Measurements from ENCODE around the gene EFCAB13.
"Not testable (repeated sequence)": the region's sequence is repeated elsewhere in the genome, so short reads cannot be mapped to it uniquely, and the experiment has no call there.

Gene EFCAB13

DNA sequence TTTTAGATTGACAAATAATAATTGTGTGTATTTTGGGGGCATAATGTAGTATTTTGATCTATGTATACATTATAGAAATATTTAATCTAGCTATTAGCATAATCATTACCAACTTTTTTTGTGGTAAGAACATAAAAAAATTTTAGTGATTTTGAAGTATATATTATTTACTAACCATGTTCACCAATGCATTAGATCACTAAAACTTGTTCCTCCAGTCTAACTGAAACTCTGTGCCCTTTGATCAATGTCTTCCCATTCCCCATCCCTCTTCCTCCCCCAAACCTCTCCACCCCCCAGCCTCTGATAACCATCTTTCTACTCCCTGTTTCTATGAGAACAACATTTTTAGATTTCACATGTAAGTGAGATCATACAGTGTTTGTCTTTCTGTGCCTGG lies 8.5 kb downstream of the EFCAB13 start:
- DNase-seq (ENCODE audit: low spot score) = no peak

DNA sequence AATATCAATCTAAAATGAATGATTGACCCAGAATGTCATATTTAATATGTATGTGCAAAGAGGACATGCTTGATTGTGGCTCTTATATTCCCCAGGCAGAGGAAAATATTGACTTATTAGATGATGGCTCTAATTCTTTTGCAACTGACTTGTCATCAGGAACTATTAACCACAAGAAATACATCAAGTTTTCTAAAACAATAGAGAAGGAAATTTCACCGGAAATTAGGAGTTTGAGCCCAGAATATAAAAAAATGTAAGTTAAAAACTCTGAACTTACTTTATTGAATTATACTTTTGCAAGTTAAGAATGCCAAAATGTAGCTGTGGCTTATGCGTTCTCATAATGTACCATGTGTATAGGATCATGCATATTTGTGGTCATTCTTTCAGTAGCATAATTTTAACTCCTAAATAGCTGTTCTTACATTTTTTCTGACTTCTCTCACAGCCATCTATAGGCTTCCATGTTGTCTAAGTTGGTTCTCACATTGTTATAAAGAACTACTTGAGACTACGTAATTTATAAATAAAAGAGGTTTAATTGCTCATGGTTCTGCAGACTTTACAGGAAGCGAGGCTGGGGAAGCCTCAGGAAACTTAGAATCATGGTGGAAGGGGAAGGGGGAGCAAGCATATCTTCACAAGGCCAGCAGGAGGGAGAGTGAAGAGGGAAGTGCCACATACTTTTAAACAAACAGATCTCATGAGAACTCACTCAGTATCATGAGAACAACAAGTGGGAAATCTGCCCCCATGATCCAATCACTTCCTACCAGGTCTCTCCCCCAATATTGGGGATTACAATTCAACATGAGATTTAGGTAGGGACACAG lies 11.6 kb downstream of the EFCAB13 start:
- no peak for DNase-seq (ENCODE audit: low spot score)

DNA sequence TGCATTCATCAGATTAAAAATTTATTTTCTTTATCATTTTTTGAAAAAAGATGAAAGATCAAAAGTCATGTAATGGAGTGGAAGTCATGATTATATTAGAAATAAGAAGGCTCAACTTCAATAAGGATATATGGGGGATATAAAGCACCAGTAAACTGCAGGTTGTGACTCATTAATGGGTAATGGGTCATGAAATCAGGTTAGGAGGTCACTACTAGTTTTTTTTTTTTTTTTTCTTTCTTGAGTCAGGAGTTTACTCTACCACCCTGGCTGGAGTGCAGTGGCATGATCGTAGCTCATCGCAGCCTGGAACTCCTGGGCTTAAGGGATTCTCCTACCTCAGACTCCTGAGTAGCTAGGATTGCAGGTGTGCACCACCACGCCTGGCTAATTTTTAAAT lies 14.3 kb downstream of the EFCAB13 start:
- DNase-seq (ENCODE audit: low spot score) = no peak

DNA sequence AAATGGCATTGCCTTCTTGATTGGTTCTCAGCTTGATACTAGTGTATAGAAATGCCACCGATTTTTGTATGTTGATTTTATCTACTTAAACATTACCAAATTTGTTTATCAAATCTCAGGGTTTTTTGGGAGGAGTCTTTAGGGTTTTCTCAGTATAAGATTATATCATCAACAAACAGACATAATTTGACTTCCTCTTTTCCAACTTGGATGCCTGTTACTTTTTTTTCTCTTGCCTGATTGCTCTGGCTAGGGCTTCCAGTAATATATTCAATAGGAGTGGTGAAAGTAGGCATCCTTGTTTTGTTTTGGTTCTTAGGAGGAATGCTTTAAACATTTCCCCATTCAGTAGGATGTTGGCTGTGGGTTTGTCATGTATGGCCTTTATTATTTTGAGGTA lies 29.1 kb downstream of the EFCAB13 start:
- DNase-seq (ENCODE audit: low spot score) = no peak

DNA sequence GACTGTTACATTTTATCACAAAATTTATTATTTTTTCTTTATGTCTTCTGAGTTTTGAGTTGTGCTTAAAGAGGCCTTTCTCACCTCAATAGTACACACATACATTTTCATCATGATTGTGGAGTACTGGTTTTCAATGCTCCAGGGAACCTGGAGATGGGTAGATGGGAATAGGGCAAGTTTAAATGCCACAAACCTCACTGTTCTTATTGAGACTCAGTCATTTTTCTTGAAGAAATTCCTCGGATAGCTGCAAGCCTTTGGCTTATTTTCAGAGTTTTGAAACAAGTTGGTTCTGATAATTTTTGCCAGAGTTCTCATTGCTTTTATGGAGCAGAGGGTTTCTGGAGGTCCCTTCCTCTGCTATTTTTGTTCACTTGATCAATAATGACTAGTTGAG lies 34.9 kb downstream of the EFCAB13 start:
- no peak for DNase-seq (ENCODE audit: low spot score)

DNA sequence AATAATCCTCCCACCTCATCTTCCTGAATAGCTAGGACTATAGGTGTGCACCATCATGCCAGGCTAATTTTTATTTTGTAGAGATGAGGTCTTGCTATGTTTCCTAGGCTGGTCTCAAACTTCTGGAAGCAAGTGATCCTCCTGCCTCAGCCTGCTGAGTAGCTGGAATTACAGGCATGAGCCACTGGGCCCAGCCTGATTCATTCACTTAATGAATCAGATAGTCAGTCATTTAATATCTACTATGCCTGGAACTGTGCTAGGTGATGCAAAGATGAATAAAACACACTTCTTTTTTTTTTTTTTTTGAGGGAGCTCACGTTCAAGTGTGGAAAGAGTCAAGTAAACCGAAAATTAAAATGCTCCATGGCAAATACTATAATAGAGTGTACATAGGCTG lies 39.4 kb downstream of the EFCAB13 start:
- DNase-seq (ENCODE audit: low spot score) = no peak

DNA sequence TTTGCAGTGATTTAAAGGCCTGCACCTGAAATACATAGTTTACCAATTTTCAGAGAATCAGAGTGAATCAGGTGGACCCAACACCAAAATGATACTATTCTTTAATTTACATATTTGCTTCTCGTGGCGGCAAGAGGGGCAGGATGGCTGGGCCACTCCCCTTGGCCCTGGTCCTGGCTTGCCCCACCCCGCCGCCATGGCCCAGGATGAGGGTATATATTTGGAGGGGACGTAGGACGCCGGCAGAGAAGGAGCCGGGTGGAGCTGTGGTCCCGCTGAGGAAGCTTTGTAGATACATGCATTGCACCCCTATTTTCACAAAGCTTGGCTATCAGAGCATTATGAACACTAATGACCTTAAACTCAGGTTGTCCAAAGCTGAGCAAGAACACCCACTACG lies 43.5 kb downstream of the EFCAB13 start:
- no peak for DNase-seq (ENCODE audit: low spot score)

DNA sequence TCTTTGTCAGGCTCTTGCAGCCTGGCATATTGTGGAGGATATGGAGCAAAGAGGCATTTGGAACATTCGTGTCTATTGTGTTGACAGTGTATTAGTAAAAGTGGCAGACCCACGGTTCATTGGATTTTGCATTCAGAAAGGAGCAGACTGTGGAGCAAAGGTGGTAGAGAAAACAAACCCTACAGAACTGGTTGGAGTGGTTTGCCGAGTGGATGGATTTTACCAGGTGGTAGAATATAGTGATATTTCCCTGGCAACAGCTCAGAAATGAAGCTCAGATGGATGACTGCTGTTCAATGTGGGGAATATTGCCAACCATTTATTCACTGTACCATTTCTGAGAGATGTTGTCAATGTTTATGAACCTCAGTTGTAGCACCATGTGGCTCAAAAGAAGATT lies 44.5 kb downstream of the EFCAB13 start:
- DNase-seq (ENCODE audit: low spot score) = no peak

DNA sequence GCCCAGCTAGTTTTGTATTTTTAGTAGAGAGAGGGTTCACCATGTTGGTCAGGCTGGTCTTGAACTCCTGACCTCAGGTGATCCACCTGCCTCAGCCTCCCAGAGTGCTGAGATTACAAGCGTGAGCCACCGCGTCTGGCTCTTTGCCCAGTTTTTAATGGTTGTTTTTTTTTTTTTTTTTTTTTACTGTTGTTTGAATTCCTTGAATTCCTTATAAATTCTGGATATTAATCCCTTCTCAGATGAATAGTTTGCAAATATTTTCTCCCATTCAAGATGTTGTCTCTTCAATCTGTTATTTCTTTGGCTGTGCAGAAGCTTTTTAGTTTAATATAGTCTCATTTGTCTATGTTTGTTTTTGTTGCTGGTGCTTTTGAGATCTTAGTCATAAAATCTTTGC lies 47.1 kb downstream of the EFCAB13 start:
- DNase-seq (ENCODE audit: low spot score) = not testable (repeated sequence)

DNA sequence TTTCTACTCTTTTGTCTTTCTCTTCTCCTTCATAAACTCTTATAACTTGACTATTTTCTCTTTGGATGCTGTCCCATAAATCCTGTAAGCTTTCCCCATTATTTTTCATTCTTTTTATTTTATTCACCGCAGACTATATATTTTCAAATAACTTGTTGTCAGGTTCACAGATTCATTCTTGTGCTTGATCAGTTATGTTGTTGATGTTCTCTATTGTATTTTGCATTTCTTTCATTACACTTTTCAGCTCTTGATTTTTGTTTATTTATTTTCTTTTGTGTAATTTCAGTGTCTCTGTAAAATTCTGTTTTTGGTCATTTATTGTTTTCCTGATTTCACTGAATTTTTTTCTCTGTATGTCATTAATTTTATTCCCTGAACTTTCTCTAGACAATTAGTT lies 49.2 kb downstream of the EFCAB13 start:
- DNase-seq (ENCODE audit: low spot score) = no peak

DNA sequence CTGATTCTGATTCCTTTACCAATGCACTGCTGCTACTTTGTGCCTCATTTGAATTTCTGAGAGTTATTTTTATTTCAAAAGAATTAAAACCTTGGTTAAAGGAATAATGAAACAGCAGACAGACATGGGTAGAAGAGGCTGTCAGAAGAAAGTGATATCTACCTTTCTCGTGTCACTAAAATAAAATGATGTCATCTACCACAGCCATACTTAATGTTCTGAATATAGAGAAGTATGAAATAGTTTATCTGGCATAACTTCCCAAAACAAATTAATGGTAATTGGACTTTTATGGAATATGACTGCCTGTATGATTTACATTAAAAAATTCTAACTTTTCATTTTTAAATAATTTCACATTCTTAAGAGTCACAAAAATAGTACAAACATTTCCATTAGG lies 52.5 kb downstream of the EFCAB13 start:
- no peak for DNase-seq (ENCODE audit: low spot score)

DNA sequence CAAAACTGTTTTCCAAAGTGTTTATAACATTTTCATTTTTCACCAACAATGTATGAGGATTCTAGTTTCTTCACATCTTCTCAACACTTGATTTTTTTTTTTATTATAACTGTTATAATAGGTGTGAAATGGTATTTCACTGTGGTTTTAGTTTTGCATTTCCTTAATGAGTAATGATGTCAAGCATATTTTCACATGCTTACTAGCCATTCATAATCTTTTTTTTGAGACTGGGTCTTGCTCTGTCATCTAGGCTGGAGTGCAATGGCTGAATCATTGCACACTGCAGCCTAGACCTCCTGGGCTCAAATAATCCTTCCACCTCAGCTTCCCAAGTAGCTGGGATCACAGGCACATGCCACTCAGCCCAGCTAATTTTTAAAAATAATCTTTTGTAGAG lies 65.1 kb downstream of the EFCAB13 start:
- no peak for DNase-seq (ENCODE audit: low spot score)

DNA sequence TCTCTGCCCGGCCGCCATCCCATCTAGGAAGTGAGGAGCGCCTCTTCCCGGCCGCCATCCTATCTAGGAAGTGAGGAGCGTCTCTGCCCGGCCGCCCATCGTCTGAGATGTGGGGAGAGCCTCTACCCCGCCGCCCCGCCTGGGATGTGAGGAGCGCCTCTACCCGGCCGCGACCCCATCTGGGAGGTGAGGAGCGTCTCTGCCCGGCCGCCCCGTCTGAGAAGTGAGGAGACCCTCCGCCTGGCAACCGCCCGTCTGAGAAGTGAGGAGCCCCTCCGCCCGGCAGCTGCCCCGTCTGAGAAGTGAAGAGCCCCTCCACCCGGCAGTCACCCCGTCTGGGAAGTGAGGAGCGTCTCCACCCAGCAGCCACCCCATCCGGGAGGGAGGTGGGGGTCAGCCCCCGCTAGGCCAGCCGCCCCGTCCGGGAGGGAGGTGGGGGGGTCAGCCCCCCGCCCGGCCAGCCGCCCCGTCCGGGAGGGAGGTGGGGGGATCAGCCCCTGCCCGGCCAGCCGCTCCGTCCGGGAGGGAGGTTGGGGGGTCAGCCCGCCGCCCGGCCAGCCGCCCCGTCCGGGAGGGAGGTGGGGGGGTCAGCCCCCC lies 73.9 kb downstream of the EFCAB13 start:
- DNase-seq (ENCODE audit: low spot score) = not testable (repeated sequence)

DNA sequence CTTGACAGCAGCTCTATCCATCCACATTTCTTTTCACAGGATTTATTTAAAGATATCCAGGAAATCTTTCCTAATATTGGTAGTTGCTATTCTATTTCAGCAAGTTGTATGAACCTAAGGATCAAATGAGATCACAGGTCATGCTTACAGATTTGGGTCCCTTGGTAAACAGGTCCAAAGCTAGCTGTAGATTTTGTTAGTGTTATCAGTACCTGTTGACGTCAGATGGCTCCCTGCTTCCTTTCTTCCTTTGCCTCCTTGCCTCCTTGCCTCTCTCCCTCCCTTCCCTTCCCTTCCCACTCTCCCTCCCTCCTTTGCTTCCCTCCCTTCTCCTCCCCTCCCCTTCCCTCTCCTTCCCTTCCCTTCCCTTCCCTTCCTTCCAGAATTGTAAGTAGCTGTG lies 76.6 kb downstream of the EFCAB13 start:
- DNase-seq (ENCODE audit: low spot score) = no peak

DNA sequence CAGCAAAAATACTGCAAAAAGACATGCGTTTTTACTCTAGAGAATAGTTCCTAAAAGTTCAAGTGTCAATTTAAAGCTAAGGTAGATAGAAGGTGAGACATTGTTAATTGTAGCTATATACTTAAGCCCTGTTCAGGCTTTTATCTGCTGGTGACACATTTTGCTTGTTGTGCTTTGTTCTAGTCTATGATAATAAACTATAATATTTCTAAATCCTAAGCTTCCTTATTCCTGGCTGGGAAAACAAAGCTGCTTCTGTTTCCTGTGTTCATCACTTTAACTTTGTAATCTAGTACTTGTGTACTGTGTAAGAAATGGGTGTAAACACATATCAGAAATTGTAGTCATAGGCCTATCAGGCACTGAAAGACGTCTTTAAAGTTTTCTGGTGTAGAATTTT lies 77.3 kb downstream of the EFCAB13 start:
- no peak for DNase-seq (ENCODE audit: low spot score)

DNA sequence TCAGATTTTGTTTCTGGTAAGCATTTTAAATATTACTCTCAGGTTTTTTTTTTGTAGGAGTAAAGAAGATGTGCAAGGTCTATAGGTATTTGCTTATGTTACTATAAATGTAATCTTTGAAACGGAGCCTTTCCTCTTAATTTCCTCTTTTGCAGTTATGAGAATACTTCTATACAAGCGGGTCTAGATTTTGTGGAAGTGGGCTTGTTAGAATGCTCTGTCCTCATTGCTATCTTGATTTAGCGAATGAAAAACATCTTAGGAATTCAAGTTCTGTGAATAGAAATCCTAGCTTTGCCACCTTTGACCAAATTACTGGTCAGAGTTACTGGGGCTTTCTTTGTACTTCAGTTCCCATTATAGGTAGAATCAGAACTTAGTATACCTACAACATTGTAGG lies 80.3 kb downstream of the EFCAB13 start:
- no peak for DNase-seq (ENCODE audit: low spot score)

DNA sequence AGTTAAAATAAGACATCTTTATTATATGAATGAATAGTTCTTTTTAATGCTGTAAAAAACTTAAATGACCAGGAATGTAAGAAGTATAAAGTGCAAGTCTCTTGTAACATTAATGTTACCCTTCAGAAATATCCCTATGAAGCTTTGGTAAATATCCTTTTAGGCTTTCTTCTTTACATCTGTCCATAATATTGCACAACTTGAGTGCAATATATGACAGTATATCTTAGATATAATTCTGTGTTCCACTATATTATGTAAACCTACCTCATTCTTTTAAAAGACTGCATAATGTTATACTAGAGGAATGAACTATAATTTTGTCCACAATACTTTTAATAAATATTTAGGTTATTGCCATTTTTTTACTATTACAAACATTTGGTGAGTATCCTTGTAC lies 81.1 kb downstream of the EFCAB13 start:
- DNase-seq (ENCODE audit: low spot score) = no peak

DNA sequence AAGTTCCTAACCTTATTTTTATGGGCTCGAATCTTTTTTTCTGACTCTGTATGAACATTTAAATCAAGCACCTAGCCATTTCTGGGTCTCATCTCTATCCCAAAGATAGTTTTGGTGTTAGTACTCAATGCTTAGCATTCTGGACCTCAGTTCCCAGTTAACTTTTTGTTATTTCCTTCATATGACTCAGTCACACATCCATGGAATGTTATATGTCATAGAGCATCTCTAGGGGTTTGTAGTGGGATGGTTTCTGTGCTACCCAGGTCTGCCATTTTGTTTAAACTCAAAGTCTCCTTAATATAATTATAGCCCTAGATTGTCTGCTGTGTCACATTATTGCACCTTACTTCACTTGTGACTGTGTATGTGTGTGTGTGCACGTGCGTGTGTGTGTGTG lies 90.1 kb downstream of the EFCAB13 start:
- no peak for DNase-seq (ENCODE audit: low spot score)

DNA sequence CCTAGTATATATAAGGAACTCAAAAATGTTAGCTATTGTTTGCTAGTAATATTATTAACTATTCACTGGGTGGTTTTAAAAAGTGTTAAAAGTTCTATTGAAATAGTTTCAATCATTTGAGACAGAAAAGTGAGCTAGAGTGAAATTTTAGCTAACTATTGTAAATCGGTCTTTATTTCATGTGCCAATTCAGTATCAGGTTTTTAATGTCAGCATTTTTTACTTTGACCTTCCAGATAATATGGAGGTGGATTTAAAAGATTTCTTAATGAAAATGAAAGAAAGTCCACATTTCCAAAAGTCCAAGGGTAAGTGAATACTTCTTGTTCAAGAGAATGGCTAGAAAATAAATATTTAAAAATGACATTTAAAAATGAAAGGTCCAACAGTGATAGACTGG lies 90.9 kb downstream of the EFCAB13 start:
- no peak for DNase-seq (ENCODE audit: low spot score)

DNA sequence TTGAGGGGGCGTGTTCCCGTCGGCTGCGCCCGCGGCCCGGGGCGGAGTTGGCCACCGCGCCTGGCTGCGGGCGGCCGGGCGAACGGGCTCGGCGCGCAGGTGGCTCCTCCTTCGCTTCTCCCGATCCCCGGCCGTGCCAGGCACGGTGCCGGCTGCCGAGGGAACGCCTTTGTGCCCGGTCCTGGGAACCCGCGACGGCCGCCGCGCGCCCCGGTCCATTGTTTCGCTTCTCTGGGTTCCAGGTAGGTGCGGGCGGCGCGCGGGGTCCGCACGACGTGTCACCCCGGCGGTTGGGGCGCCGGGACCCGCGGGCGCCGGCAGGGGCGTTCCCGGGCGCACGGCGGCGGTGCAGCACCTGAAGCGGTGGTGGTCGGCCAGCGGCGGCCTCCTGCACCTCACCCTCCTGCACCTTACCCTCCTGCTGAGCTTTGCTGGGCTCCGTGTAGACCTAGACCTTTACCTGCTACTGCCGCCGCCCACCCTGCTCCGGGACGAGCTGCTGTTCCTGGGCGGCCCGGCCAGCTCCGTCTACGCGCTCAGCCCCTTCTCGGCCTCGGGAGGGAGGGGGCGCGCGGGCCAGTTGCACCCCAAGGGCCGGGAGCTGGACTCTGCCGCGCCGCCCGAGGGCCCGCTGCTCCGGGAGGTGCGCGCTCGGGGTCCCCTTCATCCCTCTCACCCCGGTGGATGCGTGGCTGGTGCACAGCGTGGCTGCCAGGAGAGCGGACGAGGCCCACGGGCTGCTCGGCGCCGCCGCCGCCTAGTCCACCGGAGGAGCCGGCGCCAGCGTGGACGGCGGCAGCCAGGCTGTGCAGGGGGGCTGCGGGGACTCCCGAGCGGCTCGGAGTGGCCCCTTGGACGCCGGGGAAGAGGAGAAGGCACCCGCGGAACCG lies 99.9 kb downstream of the EFCAB13 start:
- DNase-seq (ENCODE audit: low spot score) = no peak

DNA sequence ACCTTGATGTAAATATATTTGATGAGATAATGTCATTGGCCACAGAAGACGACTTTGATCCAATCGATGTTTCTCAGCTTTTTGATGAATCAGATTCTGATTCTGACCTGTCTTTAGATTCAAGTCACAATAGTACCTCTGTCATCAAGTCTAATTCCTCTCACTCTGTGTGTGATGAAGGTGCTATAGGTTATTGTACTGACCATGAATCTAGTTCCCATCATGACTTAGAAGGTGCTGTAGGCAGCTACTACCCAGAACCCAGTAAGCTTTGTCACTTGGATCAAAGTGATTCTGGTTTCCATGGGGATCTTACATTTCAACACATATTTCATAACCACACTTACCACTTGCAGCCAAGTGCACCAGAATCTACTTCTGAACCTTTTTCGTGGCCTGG lies 101.5 kb downstream of the EFCAB13 start:
- DNase-seq (ENCODE audit: low spot score) = not testable (repeated sequence)

DNA sequence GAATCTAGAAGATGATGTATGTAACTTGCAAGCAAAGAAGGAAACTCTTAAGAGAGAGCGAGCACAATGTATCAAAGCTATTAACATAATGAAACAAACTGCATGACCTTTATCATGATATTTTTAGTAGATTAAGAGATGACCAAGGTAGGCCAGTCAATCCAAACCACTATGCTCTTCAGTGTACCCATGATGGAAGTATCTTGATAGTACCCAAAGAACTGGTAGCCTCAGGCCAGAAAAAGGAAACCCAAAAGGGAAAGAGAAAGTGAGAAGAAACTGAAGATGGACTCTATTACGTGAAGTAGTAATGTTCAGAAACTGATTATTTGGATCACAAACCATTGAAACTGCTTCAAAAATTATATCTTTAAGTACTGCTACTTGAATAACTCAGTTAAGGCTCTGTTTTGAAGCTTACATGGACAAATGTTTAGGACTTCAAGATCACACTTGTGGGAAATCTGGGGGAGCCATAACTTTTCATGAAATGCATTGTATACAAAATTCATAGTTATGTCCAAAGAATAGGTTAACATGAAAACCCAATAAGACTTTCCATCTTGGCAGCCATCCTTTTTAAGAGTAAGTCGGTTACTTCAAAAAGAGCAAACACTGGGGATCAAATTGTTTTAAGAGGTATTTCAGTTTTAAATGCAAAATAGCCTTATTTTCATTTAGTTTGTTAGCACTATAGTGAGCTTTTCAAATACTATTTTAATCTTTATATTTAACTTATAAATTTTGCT lies 102.3 kb downstream of the EFCAB13 start:
- DNase-seq (ENCODE audit: low spot score) = not testable (repeated sequence)
